ENCODE measurements around the gene AGAP1.

Gene AGAP1

GRCh38 chr2:235471186-235471747 lies 22.6 kb upstream of the AGAP1 start:
- TF ChIP-seq, protein P1, sequence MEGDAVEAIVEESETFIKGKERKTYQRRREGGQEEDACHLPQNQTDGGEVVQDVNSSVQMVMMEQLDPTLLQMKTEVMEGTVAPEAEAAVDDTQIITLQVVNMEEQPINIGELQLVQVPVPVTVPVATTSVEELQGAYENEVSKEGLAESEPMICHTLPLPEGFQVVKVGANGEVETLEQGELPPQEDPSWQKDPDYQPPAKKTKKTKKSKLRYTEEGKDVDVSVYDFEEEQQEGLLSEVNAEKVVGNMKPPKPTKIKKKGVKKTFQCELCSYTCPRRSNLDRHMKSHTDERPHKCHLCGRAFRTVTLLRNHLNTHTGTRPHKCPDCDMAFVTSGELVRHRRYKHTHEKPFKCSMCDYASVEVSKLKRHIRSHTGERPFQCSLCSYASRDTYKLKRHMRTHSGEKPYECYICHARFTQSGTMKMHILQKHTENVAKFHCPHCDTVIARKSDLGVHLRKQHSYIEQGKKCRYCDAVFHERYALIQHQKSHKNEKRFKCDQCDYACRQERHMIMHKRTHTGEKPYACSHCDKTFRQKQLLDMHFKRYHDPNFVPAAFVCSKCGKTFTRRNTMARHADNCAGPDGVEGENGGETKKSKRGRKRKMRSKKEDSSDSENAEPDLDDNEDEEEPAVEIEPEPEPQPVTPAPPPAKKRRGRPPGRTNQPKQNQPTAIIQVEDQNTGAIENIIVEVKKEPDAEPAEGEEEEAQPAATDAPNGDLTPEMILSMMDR (conservative IDR thresholded peaks at IDR 0.05) = no peak
- no peak overlapping the region for H3K27ac ChIP-seq

DNA sequence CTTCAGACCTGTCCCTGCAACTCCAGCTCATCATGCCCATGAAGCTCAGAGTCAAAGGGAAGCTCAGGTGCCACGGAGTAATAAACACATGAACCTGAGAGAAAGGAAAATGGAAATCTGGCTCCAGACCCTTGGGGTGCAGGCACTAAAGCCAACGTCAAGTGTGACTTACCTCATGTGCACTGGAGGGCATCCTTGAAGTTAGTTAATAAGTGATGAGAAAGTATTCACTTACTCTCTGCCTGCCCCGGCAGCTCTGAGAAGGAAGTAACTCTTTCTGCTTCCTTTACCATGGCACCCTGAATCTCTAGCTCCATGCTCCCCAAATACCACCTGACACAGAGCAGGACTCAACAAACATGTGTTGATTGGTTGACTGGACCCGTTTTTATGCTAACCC lies 21.4 kb upstream of the AGAP1 start:
- H3K27ac ChIP-seq = no peak overlapping the region
- TF ChIP-seq, protein P1 (conservative IDR thresholded peaks at IDR 0.05) = no peak

DNA sequence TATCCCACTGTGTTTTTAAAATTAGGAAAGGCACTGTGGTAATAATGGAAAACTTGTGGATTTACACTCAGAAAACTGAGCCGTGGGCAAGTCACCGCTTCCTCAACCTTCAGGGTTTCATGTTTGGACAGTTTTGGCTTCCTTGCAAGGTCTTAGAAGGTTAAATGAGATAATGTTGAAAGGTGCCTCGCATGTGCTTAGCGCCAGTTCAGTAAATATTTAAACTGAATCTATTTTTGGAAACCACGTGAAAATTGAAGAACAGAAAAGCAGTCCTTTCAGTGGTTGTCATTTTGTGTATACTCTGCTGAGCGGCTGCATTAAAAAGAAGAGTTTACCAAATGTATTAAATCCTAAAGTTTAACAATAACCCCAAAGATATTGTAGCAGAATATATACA lies 15.2 kb upstream of the AGAP1 start:
- TF ChIP-seq, protein P1 (conservative IDR thresholded peaks at IDR 0.05) = no peak
- H3K27ac ChIP-seq = no peak overlapping the region

GRCh38 chr2:235479604-235480003 lies 14.2 kb upstream of the AGAP1 start:
- TF ChIP-seq, protein P1 (conservative IDR thresholded peaks at IDR 0.05) = no peak

DNA sequence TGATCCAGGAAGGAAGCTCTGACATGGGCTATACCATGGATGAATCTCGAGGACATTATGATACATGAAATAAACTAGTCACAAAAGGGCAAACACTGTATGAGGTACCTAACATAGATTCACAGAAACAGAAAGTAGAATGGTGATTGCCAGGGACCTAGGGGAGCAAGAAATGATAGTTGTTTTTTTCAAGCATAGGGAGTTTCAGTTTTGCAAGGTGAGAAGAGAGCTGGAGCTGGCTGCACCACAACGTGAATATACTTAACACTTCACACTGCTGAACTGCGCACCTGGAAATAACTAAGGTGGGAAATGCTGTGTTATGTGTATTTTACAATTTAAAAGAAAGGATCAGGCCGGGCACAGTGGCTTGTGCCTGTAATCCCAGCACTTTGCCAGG lies 13.2 kb upstream of the AGAP1 start:
- H3K27ac ChIP-seq = no peak overlapping the region
- TF ChIP-seq, protein P1 (conservative IDR thresholded peaks at IDR 0.05) = no peak

More at GRCh38 chr2:235479604-235480003, 14.2 kb upstream of the AGAP1 start:
- H3K27ac ChIP-seq = no peak overlapping the region

GRCh38 chr2:235483313-235483712 lies 10.5 kb upstream of the AGAP1 start:
- TF ChIP-seq, protein P1 (conservative IDR thresholded peaks at IDR 0.05) = no peak
- H3K27ac ChIP-seq = no peak overlapping the region

DNA sequence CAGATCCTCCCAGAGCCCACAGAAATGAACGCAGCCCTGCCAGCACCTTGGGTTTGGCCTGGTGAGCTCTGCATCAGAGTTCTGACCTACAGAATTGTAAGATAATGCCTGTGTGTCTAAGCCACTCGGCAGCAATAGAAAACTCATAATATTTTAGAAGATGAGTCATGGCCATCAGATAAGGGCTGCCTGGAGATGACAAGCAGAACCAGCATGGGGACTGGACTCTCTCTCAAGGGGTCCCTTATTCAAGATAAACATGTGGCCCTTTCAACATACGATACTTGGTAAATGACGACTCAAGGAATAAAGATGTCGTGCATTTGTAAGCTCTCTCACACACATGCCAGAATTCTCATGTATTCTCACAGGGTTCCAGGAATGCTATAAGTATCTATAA lies 8.5 kb upstream of the AGAP1 start:
- H3K27ac ChIP-seq = no peak overlapping the region
- TF ChIP-seq, protein P1 (conservative IDR thresholded peaks at IDR 0.05) = no peak

Measured in VCaP (cell line).